Heart right ventricle (tissue), 16 donors: ENCODE results near the gene FUS. TPM values are rescaled to one million over a fixed set of nuclear protein-coding genes. Genes with fewer than 3 reads are reported as not detected.
"Not testable (repeated sequence)": the region's sequence is repeated elsewhere in the genome, so short reads cannot be mapped to it uniquely, and the experiment has no call there.

ENCODE experiments used
- ATAC-seq, 8 donors: fragments of 200-7000 bp; cut with Tn5 transposase; one replicate each; pipeline ENCODE4 v1.9.1; 2020; ENCODE audit warnings: mild to moderate bottlenecking in 8 of 8, moderate library complexity in 8 of 8, moderate number of reproducible peaks in 1 of 8
- DNase-seq, 2 donors: peaks; one replicate each; pipeline ENCODE4 v3.0.0-alpha.2; 2020
- H3K27ac ChIP-seq, 10 donors: fragments of 200-600 bp; sonication (generic) in 2 of 10; one replicate each; pipeline versions ENCODE4 v1.5.0 to v1.8.0; 2020 to 2022; ENCODE audit warnings: mild to moderate bottlenecking in 3 of 10
- H3K27me3 ChIP-seq, 7 donors: fragments of 200-600 bp; one replicate each; pipeline ENCODE4 v1.8.0; 2021 to 2022; ENCODE audit warnings: mild to moderate bottlenecking in 2 of 7
- H3K36me3 ChIP-seq, 9 donors: fragments of 200-600 bp; sonication (generic) in 1 of 9; one replicate each; pipeline versions ENCODE4 v1.5.0 to v1.8.0; 2020 to 2022; ENCODE audit warnings: mild to moderate bottlenecking in 2 of 9
- H3K4me1 ChIP-seq, 9 donors: fragments of 200-600 bp; sonication (generic) in 1 of 9; one replicate each; pipeline versions ENCODE4 v1.5.0 to v1.8.0; 2020 to 2022; ENCODE audit warnings: mild to moderate bottlenecking in 4 of 9
- H3K4me3 ChIP-seq, 10 donors: fragments of 200-600 bp; sonication (generic) in 2 of 10; one replicate each; pipeline versions ENCODE4 v1.5.0 to v1.8.0; 2020 to 2022; ENCODE audit warnings: mild to moderate bottlenecking in 7 of 10, moderate library complexity in 2 of 10
- H3K9me3 ChIP-seq, 11 donors: fragments of 200-600 bp in 10 of 11; sonication (generic) in 2 of 11; one replicate each; pipeline versions ENCODE4 v1.5.0 to v1.8.0; 2013 to 2022; ENCODE audit warnings: mild to moderate bottlenecking in 2 of 11, control low read depth in 1 of 11, moderate library complexity in 1 of 11
- WGBS, 2 donors: extraction: QIAGEN DNeasy Blood & Tissue Kit; methylation state at CpG; one replicate each; pipeline ENCODE4 v1.1.7; 2013; ENCODE audit warnings: inconsistent platforms in 1 of 2; 5-methylcytosine and 5-hydroxymethylcytosine counted together
- intact Hi-C, 10 donors: fragments of 100-400 bp; cut with DNase I; formaldehyde crosslinking; loops; one replicate each; pipeline versions ENCODE4 v1.11.1 to v1.14.2; 2022
- polyA plus RNA-seq, 2 donors: library from polyadenylated mRNA; stranded (reverse); fragments of 200-250 nt; gene quantifications; one replicate each; pipeline ENCODE4 v1.2.3, GENCODE V29; 2013
- total RNA-seq, 10 donors: library from RNA; stranded (reverse); fragmentation: NEBNext Ultra II Directional in 3 of 10; extraction: Animal tissue kit (Norgen Biotek cat#: 25700) in 3 of 10; gene quantifications; one replicate each; pipeline versions ENCODE4 v1.2.1 to v1.2.4, GENCODE V29; 2021 to 2023
- TF ChIP-seq, protein P1 (sequence below), 9 donors: fragments of 200-600 bp; sonication (generic) in 2 of 9; IDR thresholded peaks; one replicate each; pipeline versions ENCODE4 v1.5.0 to v1.8.0; 2021 to 2022; ENCODE audit warnings: antibody characterized with exemption in 9 of 9, mild to moderate bottlenecking in 5 of 9, moderate library complexity in 1 of 9
- donor health status: Arrhythmogenic right ventricular cardiomyopathy.
- donor health status: ischemic (EF 13 %, LVEDD 7.1; RV severe dilation, severe dysfunction).
- donor health status: healthy with polysubstance abuse.
- donor health status: DM: no; HTN: yes; CAD: no.
- donor health status: DM: no; HTN: no; CAD: no.
- donor health status: ischemic (EF 25% LVEDD 6.9; RV normal size, moderate dysfunction).
- donor health status: ischemic (EF 25% LVEDD 5.7; RV mildly dilated, moderate dysfunction).
- donor health status: healthy.
- donor health status: DM: yes; HTN: yes; CAD: no.
- donor health status: Ischemic cardiomyopathy.
- donor health status: ischemic (EF 35%, LVEDD 5.7; RV mildly dilated, moderate dysfunction).
- donor health status: nonischemic (EF 11% LVEDD 7.7; RV severe dilation, severe dysfunction).
- donor health status: DM: yes; HTN: yes; CAD: no.
- donor health status: PGD.
- donor health status: ischemic (EF 29% LVEDD 5.4; RV normal size, mild dysfunction).
- donor health status: nonischemic (EF 23%, LVEDD 6.1; RV moderate dilation, normal function).

Gene FUS
- total and polyA plus RNA-seq, 12 donors, result 116 to 240 (median 140) TPM

DNA sequence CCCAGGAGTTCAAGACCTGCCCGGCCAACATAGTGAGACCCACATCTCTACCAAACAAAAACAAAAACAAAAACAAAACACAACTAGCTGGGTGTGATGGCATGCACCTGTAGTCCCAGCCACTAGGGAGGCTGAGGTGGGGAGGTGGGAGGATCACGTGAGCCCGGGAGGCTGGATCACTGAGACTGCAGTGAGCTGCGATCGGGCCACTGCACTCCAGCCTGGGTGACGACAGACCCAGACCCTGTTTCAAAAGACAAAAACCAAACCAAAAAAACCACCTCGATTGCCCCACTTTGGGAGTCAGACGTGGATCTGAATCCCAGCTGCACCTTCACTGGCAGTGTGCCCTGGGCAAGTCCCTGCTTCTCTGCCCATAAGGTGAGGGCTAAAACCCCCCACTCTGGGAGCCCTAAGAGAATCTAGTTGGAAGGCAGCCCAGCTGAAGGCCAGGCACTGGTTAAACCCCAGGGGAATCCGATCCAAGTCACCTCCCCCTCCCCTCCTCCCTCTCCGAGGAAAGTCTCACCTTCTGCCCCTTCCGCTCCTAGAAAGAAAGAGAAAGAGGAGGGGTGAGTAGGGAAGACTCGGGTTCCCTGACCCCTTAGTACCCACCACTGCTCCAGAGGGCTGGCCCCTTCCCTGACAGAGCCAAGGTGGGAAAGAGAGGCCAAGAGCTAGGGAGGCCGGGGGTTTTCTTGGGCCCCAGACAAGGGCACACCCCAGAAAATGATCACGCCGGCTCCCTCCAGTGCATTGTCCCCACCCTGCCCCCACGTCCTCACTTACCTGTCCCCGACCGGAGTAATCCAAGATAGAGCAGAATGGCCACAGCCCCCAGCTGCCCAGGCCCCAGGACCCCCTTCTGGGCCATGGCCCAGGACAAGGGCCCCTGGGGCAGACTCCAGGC, 45.1 kb upstream of the FUS start:
- intact Hi-C loops, result no loop called here
- H3K27me3 ChIP-seq, result no peaks in the 10 kb centered on the region
- H3K4me3 ChIP-seq, result peak overlapping the region in 1 of 10 donors; percentile 5
- H3K36me3 ChIP-seq, result peaks cover 0 to 36% (median 21%) of the 10 kb centered on the region in 9 donors
- H3K9me3 ChIP-seq, result no peaks in the 10 kb centered on the region
- H3K27ac ChIP-seq, result no peak overlapping the region
- no peak for DNase-seq
- 27 to 28% methylated on average over 18 of the region's 18 CpGs for WGBS, 2 donors
- peak in 1 of 8 donors; percentile 1 for ATAC-seq
- TF ChIP-seq, protein P1, sequence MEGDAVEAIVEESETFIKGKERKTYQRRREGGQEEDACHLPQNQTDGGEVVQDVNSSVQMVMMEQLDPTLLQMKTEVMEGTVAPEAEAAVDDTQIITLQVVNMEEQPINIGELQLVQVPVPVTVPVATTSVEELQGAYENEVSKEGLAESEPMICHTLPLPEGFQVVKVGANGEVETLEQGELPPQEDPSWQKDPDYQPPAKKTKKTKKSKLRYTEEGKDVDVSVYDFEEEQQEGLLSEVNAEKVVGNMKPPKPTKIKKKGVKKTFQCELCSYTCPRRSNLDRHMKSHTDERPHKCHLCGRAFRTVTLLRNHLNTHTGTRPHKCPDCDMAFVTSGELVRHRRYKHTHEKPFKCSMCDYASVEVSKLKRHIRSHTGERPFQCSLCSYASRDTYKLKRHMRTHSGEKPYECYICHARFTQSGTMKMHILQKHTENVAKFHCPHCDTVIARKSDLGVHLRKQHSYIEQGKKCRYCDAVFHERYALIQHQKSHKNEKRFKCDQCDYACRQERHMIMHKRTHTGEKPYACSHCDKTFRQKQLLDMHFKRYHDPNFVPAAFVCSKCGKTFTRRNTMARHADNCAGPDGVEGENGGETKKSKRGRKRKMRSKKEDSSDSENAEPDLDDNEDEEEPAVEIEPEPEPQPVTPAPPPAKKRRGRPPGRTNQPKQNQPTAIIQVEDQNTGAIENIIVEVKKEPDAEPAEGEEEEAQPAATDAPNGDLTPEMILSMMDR (IDR thresholded peaks at IDR 0.05), result no peak
- peaks cover 8 to 43% (median 32%) of the 10 kb centered on the region in 9 donors for H3K4me1 ChIP-seq

DNA sequence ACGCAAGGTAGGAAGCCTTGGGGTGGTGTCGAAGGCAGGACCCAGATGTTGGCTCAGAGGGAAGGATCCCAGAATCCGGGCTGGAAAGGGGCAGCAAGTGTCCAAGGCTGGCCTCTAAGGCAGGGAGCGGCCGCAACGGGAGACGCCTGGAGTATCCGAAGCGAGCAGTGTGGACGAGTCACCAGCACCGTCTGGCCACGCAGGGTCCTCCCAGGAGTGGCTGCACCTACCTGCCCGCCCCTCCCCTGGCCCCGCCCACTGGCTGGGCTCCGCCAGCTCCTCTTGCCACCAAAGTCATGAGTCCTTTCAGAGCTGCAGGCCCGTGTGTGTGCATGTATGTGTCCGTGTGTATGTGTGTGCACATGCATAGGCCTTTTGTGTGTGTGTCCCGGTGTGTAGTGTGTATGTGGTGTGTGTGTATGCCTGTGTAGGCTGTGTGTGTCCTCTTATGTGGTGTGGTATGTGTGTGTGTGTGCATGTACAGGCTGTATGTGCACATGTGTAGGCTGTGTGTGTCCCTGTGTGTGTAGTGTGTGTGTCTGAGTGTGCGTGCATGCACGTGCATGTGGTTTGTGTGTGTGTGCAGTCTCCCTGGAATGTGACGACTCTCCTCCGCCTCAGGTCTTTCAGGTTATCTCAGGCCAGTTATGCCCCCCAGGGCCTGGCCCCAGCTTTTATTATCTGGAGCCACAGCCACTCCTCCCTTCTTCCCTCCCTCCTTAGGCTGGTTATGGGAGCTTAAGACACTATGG, 44.2 kb upstream of the FUS start, which contains the start of gene PRSS8:
Gene PRSS8 (minus strand): TSS at position 193 of the 752 bp plus-strand sequence. CDS start 229 bp downstream, outside the sequence.
- Histone ChIP-seq H3K36me3 (peaks cover 0 to 27% (median 13%) of the 10 kb centered on the region in 9 donors), H3K9me3 (no peaks in the 10 kb centered on the region), H3K4me1 (peaks cover 8 to 39% (median 28%) of the 10 kb centered on the region in 9 donors), H3K27ac (no peak within 1 kb of the TSS), H3K4me3 (peak within 1 kb of the TSS in 1 of 10 donors; percentile 5), H3K27me3 (no peaks in the 10 kb centered on the region)
- peak in 1 of 8 donors; percentile 4 for ATAC-seq
- WGBS, 2 donors, result 55 to 66% methylated on average over 22 of the region's 22 CpGs
- TF ChIP-seq, protein P1 (IDR thresholded peaks at IDR 0.05), result no peak
- no peak for DNase-seq
- intact Hi-C loops, result no loop called here

DNA sequence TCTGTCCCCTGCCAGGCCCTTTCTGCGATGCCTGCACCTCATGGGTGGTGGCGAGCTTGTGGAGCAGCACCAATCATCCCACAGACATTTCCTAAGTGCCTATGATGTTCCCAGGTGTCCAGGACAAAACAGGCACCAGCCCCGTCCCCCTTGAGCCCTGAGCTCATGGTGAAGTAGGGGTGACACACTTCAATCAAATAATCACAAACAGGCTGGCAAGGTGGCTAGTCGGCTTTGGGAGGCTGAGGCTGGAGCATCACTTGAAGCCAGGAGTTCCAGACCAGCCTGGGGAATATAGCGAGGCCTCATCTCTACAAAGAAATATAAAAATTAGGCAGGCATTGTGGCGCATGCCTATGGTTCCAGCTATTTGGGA, 43.7 kb upstream of the FUS start:
- Histone ChIP-seq H3K4me1 (peaks cover 8 to 44% (median 32%) of the 10 kb centered on the region in 9 donors), H3K27me3 (no peaks in the 10 kb centered on the region), H3K27ac (no peak overlapping the region), H3K4me3 (no peak overlapping the region), H3K36me3 (peaks cover 0 to 22% (median 7%) of the 10 kb centered on the region in 9 donors), H3K9me3 (no peaks in the 10 kb centered on the region)
- no peak for ATAC-seq
- TF ChIP-seq, protein P1 (IDR thresholded peaks at IDR 0.05), result no peak
- 87 to 89% methylated on average over 6 of the region's 6 CpGs for WGBS, 2 donors
- DNase-seq, result no peak
- intact Hi-C loops, result no loop called here

DNA sequence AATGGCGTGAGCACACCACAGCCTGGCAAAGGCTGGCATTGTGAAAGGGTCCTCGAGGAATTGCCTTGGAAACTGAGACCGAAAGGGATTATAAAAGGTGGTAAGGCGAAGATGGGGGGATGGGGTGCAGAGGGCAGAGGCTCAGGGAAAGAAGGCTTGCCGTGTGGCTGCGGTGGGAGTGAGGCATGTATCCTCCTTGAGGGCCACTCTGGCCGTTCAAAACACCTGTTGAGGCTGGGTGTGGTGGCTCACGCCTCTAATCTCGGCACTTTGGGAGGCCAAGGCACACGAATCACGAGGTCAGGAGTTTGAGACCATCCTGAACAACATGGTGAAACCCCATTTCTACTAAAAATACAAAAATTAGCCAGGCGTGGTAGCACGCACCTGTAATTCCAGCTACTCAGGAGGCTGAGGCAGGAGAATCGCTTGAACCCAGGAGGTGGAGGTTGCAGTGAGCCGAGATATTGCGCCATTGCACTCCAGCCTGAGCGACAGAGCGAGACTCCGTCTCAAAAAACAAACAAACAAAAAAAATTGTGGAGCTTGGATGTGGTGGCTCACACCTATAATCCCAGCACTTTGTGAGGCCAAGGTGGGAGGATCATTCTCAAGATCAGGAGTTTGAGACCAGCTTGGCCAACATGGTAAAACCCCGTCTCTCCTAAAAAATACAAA, 43.0 kb upstream of the FUS start:
- H3K27me3 ChIP-seq, ATAC-seq, DNase-seq, H3K27ac ChIP-seq, intact Hi-C loops, H3K4me3 ChIP-seq, H3K9me3 ChIP-seq: not testable (repeated sequence)
- H3K36me3 ChIP-seq, result peaks cover 0 to 15% (median 2%) of the 10 kb centered on the region in 9 donors
- WGBS, 2 donors, result 92 to 94% methylated on average over 20 of the region's 20 CpGs
- H3K4me1 ChIP-seq, result peaks cover 8 to 51% (median 39%) of the 10 kb centered on the region in 9 donors
